KMS-11 (cell line): ENCODE results near the gene COL18A1.

Experiments
- H2AFZ ChIP-seq: fragments of 200-600 bp; sonication (generic); 2 replicates; pipeline ENCODE4 v1.6.1; 2016; ENCODE audit warnings: antibody characterized with exemption, mixed run types, low read depth
- H3K27ac ChIP-seq: fragments of 200-600 bp; sonication (generic); 2 replicates; pipeline ENCODE4 v1.6.1; 2016; ENCODE audit warnings: mild to moderate bottlenecking, mixed run types
- H3K27me3 ChIP-seq: fragments of 200-600 bp; sonication (generic); 2 replicates; pipeline ENCODE4 v1.6.1; 2017; ENCODE audit warnings: mild to moderate bottlenecking, low read depth, mixed run types, moderate library complexity; ENCODE audit not compliant: insufficient read depth
- H3K36me3 ChIP-seq: fragments of 200-600 bp; sonication (generic); 2 replicates; pipeline ENCODE4 v1.6.1; 2017; ENCODE audit warnings: mild to moderate bottlenecking, mixed run types; ENCODE audit not compliant: insufficient read depth
- H3K4me1 ChIP-seq: fragments of 200-600 bp; sonication (generic); 2 replicates; pipeline ENCODE4 v1.6.1; 2016; ENCODE audit warnings: mild to moderate bottlenecking, low read depth, mixed run types; ENCODE audit not compliant: poor library complexity, severe bottlenecking
- H3K4me2 ChIP-seq: fragments of 200-600 bp; sonication (generic); 2 replicates; pipeline ENCODE4 v1.7.0; 2016; ENCODE audit warnings: mild to moderate bottlenecking, mixed run types
- H3K4me3 ChIP-seq: fragments of 200-600 bp; sonication (generic); IDR thresholded peaks from 2 replicates; pipeline ENCODE4 v1.6.1; 2017; ENCODE audit warnings: low read depth, low read length, mixed read lengths; ENCODE audit not compliant: insufficient read depth
- H3K79me2 ChIP-seq: fragments of 200-600 bp; sonication (generic); 2 replicates; pipeline ENCODE4 v1.6.1; 2016; ENCODE audit warnings: low read depth, mixed run types; ENCODE audit not compliant: insufficient read depth
- H3K9ac ChIP-seq: fragments of 200-600 bp; sonication (generic); 2 replicates; pipeline ENCODE4 v1.6.1; 2016; ENCODE audit warnings: mild to moderate bottlenecking, mixed run types
- H4K20me1 ChIP-seq: fragments of 200-600 bp; sonication (generic); 2 replicates; pipeline ENCODE4 v1.6.1; 2016; ENCODE audit warnings: mild to moderate bottlenecking, mixed run types; ENCODE audit not compliant: insufficient read depth
- CTCF ChIP-seq: fragments of 200-600 bp; sonication (generic); conservative IDR thresholded peaks from 2 replicates; pipeline ENCODE4 v1.6.1; 2017; ENCODE audit warnings: low read depth, mild to moderate bottlenecking, antibody characterized with exemption, low read length, moderate library complexity, mixed read lengths

COL18A1 gene

DNA sequence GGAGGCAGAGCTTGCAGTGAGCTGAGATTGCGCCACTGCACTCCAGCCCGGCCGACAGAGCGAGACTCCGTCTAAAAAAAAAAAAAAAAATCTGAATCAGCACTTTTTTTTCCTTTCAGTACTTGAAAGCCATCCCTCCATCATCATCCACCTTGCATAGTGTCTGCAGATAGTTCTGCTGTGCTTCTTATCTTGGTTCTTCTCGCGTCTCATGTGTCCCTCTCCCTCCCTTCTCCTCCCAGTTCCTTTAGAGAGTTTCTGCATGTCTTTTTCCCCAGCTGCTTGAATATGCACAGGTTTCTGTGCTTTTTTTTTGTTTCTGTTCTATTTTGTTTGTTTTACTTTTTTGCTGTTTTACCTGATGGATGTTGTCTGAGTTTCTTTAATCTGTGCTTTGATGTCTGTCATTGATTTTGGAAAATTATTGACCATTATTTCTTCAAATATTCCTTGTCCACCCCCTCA, 3.9 kb upstream of the COL18A1 start:
- no peaks in the 10 kb centered on the region for H4K20me1 ChIP-seq
- no peaks in the 10 kb centered on the region for H3K36me3 ChIP-seq
- H3K4me3 ChIP-seq: no peak overlapping the region
- no peaks in the 10 kb centered on the region for H3K4me1 ChIP-seq
- H3K4me2 ChIP-seq: no peak overlapping the region
- no peaks in the 10 kb centered on the region for H3K79me2 ChIP-seq
- no peak overlapping the region for H3K9ac ChIP-seq
- no peak overlapping the region for H2AFZ ChIP-seq
- H3K27me3 ChIP-seq: peaks cover 70% of the 10 kb centered on the region
- no peak for TF ChIP-seq CTCF
- H3K27ac ChIP-seq: no peak overlapping the region

DNA sequence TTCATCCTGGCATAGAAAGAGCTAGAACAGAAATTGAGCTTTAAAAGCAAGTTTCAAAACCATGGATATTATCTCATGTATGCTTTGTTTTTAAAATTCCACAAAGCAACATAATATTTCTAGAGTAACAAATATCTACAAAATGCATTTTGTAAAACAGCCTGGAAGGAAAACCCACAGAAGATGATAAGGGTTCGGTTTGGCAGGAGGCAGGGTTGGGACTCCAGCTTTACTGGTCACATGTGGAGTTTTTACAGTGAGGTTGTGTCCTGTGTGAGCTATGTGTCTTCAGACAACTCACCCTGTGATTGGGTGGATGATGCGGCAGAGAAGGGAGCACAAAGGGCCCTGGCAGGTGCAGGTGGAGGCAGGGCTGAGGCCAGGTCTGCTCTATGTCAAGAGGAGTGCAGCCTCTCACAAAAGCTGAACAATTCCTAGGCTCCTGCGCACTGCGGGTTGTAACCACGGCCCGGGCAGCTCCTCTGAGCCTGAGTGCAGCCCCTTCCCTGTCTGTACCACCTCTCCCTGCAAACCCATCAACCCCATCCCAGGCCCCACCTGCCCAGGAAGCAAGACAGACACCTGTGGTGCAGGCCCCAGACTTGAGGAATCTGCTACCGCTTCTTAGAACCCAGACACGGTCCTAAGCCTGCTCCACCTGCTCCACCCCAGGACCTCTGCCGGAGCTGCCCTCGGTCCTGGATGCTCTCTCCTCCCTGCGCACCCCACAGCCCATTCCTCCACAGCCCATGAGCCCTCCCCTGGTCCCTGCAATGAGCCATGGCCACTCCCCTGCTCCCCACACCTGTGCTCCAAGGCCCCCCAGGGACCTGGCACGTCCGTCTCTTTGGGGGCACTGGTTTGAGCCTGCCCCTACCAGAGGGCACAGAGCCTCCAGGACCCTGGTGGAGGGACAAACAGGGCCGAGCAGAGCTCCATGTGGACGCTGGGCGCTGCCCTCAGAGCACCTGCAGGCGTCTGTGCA, 2.8 kb upstream of the COL18A1 start:
- Histone ChIP-seq H2AFZ (no peak overlapping the region), H3K9ac (no peak overlapping the region), H3K4me3 (no peak overlapping the region), H3K4me2 (no peak overlapping the region), H3K27ac (no peak overlapping the region), H3K79me2 (no peaks in the 10 kb centered on the region), H3K27me3 (peaks cover 70% of the 10 kb centered on the region), H3K36me3 (no peaks in the 10 kb centered on the region), H4K20me1 (no peaks in the 10 kb centered on the region), H3K4me1 (no peaks in the 10 kb centered on the region)
- TF ChIP-seq CTCF: no peak

GRCh38 chr21:45403133-45403824, 1.7 kb upstream of the COL18A1 start:
- H3K4me1 ChIP-seq: no peaks in the 10 kb centered on the region
- H3K27ac ChIP-seq: no peak overlapping the region
- no peaks in the 10 kb centered on the region for H3K79me2 ChIP-seq
- peaks cover 70% of the 10 kb centered on the region for H3K27me3 ChIP-seq
- no peaks in the 10 kb centered on the region for H4K20me1 ChIP-seq
- no peak overlapping the region for H2AFZ ChIP-seq
- H3K36me3 ChIP-seq: no peaks in the 10 kb centered on the region
- TF ChIP-seq CTCF: no peak
- H3K4me2 ChIP-seq: no peak overlapping the region
- H3K4me3 ChIP-seq: no peak overlapping the region
- no peak overlapping the region for H3K9ac ChIP-seq

DNA sequence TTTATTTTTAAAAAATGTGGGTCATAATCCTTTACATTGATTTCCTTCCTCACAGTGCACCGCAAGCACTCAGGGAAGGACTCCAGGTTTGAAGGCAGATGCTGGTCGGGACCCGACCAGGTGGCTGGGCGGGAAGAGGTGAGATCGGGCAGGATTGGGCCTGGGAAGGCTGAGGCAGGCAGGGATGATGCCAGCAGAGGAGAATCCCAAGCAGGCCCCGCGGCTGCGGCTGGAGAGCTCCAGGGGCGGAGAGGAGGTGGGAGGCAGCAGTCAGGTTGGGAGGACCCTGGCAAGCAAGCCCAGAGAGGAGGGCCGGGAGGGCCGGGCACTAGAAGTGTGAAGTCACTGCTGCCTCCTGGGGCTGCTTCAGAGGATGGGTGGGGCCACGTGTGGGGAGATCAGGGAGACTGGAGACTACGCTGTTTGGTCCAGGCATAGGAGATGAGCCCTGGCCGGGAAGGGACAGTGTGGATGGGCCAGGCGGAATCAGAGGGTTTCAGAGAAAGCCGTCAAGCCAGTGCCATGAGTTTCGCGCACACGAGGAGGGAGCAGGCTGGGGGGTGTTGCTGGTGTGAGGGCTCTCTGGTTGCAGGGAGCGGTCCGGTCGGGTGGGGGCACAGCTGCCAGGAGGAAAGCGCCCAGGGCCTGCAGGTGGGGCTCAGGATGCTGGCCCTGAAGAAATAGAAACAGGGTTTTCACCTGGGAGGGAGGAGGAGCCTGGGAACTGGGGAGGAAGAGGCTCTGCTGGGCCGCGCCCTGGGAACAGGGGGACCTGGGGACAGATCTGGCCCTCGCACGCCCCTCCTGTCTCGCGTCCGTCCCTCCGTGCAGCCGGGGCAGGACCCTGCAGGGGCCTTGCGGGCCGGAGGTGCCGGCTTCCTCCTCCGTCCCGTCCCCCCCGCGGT, 888 bp upstream of the COL18A1 start:
- Histone ChIP-seq H4K20me1 (no peaks in the 10 kb centered on the region), H3K4me2 (no peak overlapping the region), H3K36me3 (no peaks in the 10 kb centered on the region), H3K4me1 (no peaks in the 10 kb centered on the region), H3K79me2 (no peaks in the 10 kb centered on the region), H3K9ac (no peak overlapping the region), H3K27me3 (peaks cover 69% of the 10 kb centered on the region), H3K27ac (no peak overlapping the region), H3K4me3 (no peak overlapping the region), H2AFZ (no peak overlapping the region)
- no peak for TF ChIP-seq CTCF
